ENCODE measurements around the gene ADORA1.
A peak's percentile ranks its signal among the peaks of the same experiment; 100 is the strongest.

- TF ChIP-seq CTCF (optimal IDR thresholded peaks at IDR 0.05 in 1 of 3, IDR thresholded peaks at IDR 0.05 in 1 of 3, conservative IDR thresholded peaks at IDR 0.05 in 1 of 3; ENCODE audit: extremely low read depth in 1 of 3, insufficient read depth in 2 of 3, low read length in 3 of 3), result peak in 1 of 3 experiments; percentile 30
- no peak for TF ChIP-seq EZH2 (IDR thresholded peaks at IDR 0.05; ENCODE audit: low read length)
Observed at GRCh38 chr1:203136409-203137042, 9.0 kb downstream of the ADORA1 start.
